ENCODE data around the gene PACSIN3. TPM values are rescaled to one million over a fixed set of nuclear protein-coding genes. Genes with fewer than 3 reads are reported as not detected.

The PACSIN3 gene
- total and polyA plus RNA-seq, 2 of the 13 experiments (the other 11 are each of a cell fraction or from before 2014, with no cell fraction given), result 47.9 to 93.3 TPM

DNA sequence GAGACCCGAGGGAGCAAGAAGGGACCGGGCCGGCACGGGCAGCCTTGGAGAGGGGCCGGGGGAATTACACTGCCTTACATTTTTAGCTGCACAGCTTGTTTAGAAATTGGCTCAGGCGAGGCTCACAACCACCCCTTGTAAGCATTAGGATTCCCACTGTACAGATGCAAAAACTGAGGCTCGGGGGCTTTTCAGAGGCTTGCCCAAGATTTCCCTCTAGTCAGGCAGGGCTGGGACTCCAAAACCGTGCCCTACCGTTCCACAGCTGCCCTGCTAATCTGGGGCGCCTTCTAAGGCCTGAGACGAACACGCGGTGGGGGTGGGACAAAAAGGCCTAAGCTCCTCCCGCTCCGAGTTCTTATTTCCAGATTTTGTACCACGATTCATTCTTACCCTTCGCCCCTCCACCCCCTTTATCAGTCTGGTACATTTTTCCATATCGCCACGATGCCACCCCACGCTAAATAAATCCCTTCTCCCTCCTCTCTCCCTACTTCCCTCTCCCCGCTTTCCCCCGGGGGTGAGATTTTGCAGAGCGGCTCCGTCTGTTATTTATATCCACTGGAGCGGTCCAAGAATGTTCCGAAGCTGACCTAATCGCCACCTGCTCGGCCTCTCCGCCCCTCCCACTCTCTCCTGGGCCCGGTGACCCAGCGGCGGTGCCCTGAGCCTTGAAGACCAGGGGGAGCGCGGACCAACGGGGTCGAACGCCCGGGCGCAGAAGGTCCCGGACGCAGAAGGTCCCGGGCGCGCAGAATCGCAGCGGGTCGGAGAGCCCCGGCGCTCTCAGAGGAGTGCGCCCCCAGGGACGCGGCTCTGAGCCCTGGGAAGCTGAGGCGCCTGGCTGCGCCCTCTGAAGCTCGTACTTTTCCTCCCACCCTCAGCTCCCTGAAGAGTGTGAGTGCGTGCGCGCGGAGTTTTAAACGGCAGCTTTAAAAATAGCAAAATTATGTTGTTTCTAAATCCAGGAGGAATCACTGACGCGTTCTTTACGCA lies 764 bp upstream of the PACSIN3 start (continued):
- TF ChIP-seq GPN1 (CRISPR knock-in tag; IDR thresholded peaks at IDR 0.05; ENCODE audit: borderline replicate concordance) (no peak), SRSF1 (optimal IDR thresholded peaks at IDR 0.05; ENCODE audit: low read depth, low read length) (no peak), GZF1 (CRISPR knock-in tag; IDR thresholded peaks at IDR 0.05) (no peak), KDM1A (CRISPR knock-in tag; IDR thresholded peaks at IDR 0.05) (peak; percentile 27; the same call in 1 of the 2 replicates), MAFF (IDR thresholded peaks at IDR 0.05; ENCODE audit: low read depth, low read length) (no peak), SIN3A (IDR thresholded peaks at IDR 0.05; ENCODE audit: borderline replicate concordance, low read depth, low read length) (no peak; the same call in 1 of the 2 replicates), HOXA3 (CRISPR knock-in tag; IDR thresholded peaks at IDR 0.05) (no peak), ZNF33B (CRISPR knock-in tag; IDR thresholded peaks at IDR 0.05) (no peak), CREM (IDR thresholded peaks at IDR 0.05) (no peak), CREM (CRISPR knock-in tag; IDR thresholded peaks at IDR 0.05) (no peak), ZNF10 (CRISPR knock-in tag; IDR thresholded peaks at IDR 0.05; ENCODE audit: borderline replicate concordance, low read depth) (no peak), ZBTB8A (CRISPR knock-in tag; IDR thresholded peaks at IDR 0.05; ENCODE audit: borderline replicate concordance, low read depth) (no peak), GTF3A (CRISPR knock-in tag; conservative IDR thresholded peaks at IDR 0.05) (no peak), SALL1 (CRISPR knock-in tag; IDR thresholded peaks at IDR 0.05) (peak; percentile 5; the same call in 1 of the 2 replicates), GFI1 (CRISPR knock-in tag; IDR thresholded peaks at IDR 0.05; ENCODE audit: borderline replicate concordance) (no peak), ZNF530 (CRISPR knock-in tag; IDR thresholded peaks at IDR 0.05; ENCODE audit: low read depth) (no peak), ZNF12 (CRISPR knock-in tag; IDR thresholded peaks at IDR 0.05) (no peak), ZNF7 (CRISPR knock-in tag; IDR thresholded peaks at IDR 0.05) (no peak), PAWR (CRISPR knock-in tag; IDR thresholded peaks at IDR 0.05; ENCODE audit: borderline replicate concordance) (no peak)
- TF ChIP-seq, protein P1, sequence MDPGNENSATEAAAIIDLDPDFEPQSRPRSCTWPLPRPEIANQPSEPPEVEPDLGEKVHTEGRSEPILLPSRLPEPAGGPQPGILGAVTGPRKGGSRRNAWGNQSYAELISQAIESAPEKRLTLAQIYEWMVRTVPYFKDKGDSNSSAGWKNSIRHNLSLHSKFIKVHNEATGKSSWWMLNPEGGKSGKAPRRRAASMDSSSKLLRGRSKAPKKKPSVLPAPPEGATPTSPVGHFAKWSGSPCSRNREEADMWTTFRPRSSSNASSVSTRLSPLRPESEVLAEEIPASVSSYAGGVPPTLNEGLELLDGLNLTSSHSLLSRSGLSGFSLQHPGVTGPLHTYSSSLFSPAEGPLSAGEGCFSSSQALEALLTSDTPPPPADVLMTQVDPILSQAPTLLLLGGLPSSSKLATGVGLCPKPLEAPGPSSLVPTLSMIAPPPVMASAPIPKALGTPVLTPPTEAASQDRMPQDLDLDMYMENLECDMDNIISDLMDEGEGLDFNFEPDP (CRISPR knock-in tag; conservative IDR thresholded peaks at IDR 0.05), result no peak
- TF ChIP-seq, protein P2, sequence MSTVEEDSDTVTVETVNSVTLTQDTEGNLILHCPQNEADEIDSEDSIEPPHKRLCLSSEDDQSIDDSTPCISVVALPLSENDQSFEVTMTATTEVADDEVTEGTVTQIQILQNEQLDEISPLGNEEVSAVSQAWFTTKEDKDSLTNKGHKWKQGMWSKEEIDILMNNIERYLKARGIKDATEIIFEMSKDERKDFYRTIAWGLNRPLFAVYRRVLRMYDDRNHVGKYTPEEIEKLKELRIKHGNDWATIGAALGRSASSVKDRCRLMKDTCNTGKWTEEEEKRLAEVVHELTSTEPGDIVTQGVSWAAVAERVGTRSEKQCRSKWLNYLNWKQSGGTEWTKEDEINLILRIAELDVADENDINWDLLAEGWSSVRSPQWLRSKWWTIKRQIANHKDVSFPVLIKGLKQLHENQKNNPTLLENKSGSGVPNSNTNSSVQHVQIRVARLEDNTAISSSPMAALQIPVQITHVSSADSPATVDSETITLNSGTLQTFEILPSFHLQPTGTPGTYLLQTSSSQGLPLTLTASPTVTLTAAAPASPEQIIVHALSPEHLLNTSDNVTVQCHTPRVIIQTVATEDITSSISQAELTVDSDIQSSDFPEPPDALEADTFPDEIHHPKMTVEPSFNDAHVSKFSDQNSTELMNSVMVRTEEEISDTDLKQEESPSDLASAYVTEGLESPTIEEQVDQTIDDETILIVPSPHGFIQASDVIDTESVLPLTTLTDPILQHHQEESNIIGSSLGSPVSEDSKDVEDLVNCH (CRISPR knock-in tag; IDR thresholded peaks at IDR 0.05), result no peak
- TF ChIP-seq, protein P3, sequence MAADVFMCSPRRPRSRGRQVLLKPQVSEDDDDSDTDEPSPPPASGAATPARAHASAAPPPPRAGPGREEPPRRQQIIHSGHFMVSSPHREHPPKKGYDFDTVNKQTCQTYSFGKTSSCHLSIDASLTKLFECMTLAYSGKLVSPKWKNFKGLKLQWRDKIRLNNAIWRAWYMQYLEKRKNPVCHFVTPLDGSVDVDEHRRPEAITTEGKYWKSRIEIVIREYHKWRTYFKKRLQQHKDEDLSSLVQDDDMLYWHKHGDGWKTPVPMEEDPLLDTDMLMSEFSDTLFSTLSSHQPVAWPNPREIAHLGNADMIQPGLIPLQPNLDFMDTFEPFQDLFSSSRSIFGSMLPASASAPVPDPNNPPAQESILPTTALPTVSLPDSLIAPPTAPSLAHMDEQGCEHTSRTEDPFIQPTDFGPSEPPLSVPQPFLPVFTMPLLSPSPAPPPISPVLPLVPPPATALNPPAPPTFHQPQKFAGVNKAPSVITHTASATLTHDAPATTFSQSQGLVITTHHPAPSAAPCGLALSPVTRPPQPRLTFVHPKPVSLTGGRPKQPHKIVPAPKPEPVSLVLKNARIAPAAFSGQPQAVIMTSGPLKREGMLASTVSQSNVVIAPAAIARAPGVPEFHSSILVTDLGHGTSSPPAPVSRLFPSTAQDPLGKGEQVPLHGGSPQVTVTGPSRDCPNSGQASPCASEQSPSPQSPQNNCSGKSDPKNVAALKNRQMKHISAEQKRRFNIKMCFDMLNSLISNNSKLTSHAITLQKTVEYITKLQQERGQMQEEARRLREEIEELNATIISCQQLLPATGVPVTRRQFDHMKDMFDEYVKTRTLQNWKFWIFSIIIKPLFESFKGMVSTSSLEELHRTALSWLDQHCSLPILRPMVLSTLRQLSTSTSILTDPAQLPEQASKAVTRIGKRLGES (CRISPR knock-in tag; IDR thresholded peaks at IDR 0.05; ENCODE audit: borderline replicate concordance), result no peak
- TF ChIP-seq, protein P4, sequence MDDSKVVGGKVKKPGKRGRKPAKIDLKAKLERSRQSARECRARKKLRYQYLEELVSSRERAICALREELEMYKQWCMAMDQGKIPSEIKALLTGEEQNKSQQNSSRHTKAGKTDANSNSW (CRISPR knock-in tag; IDR thresholded peaks at IDR 0.05; ENCODE audit: borderline replicate concordance), result no peak
